Bronchial epithelial cell (primary cell): Measurements from ENCODE around the gene DAP3. TPM values are rescaled to one million over a fixed set of nuclear protein-coding genes. Genes with fewer than 3 reads are reported as not detected.
"Not testable (repeated sequence)": the region's sequence is repeated elsewhere in the genome, so short reads cannot be mapped to it uniquely, and the experiment has no call there.

Source experiments
- DNase-seq: peaks from one replicate; pipeline ENCODE4 v3.0.0-alpha.2; 2010; ENCODE audit warnings: low read depth
- FAIRE-seq: peaks from 2 replicates; lab custom pipeline; 2011; peaks lifted over from hg19 to GRCh38; lab: Jason Lieb, UNC
- H3K27me3 ChIP-seq: 2 replicates; pipeline ENCODE4 v1.5.1; 2011; ENCODE audit warnings: low read length; ENCODE audit not compliant: control insufficient read depth, insufficient read depth
- H3K36me3 ChIP-seq: 2 replicates; pipeline ENCODE4 v1.5.1; 2011; ENCODE audit warnings: low read length; ENCODE audit not compliant: control insufficient read depth, insufficient read depth
- H3K4me3 ChIP-seq: 2 replicates; pipeline ENCODE4 v1.5.1; 2011; ENCODE audit warnings: mild to moderate bottlenecking, low read depth, low read length, control low read depth
- total RNA-seq: library from RNA; depleted of rRNA; stranded (reverse); fragments of >200 nt; gene quantifications from 2 replicates; pipeline ENCODE4 v1.2.1, GENCODE V29; 2014
- TF ChIP-seq, protein P1 (sequence below): IDR thresholded peaks from 2 replicates; pipeline ENCODE4 v1.5.1; 2011; ENCODE audit warnings: mild to moderate bottlenecking, moderate library complexity, low read length, control low read depth, inconsistent platforms; ENCODE audit not compliant: insufficient read depth, severe bottlenecking

DAP3 gene
- total RNA-seq, 1 donor from 2014 or later: 71.1 TPM

DNA sequence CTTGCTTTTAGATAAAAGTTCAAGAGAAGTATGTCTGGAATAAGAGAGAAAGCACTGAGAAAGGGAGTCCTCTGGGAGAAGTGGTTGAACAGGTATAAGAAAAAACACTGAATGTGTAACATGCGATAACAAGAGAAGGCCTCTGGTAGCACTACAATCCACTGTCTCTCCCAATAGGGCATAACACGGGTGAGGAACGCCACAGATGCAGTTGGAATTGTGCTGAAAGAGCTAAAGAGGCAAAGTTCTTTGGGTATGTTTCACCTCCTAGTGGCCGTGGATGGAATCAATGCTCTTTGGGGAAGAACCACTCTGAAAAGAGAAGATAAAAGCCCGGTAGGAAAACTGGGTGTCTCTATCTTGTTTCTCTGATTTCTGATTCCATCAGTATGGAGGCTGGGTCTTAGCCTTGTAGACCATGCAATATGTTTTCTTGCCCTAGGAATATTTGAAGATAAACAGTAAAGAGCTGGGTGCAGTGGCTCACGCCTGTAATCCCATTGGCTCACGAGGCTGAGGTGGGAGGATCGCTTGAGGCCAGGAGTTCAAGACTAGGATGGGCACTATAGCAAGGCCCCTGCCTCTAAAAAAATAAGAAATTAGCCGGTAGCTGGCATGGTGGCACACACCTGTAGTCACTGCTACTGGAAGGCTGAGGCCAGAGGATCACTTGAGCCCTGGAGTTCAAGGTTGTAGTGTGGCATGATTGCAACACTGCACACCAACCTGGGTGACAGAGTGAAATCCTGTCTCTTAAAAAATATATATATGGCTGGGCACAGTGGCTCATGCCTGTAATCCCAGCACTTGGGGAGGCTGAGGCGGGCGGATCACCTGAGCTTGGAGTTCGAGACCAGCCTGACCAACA, 40.4 kb downstream of the DAP3 start:
- TF ChIP-seq, protein P1, sequence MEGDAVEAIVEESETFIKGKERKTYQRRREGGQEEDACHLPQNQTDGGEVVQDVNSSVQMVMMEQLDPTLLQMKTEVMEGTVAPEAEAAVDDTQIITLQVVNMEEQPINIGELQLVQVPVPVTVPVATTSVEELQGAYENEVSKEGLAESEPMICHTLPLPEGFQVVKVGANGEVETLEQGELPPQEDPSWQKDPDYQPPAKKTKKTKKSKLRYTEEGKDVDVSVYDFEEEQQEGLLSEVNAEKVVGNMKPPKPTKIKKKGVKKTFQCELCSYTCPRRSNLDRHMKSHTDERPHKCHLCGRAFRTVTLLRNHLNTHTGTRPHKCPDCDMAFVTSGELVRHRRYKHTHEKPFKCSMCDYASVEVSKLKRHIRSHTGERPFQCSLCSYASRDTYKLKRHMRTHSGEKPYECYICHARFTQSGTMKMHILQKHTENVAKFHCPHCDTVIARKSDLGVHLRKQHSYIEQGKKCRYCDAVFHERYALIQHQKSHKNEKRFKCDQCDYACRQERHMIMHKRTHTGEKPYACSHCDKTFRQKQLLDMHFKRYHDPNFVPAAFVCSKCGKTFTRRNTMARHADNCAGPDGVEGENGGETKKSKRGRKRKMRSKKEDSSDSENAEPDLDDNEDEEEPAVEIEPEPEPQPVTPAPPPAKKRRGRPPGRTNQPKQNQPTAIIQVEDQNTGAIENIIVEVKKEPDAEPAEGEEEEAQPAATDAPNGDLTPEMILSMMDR: peak; percentile 70
- peaks cover 10% of the 10 kb centered on the region for H3K36me3 ChIP-seq
- H3K27me3 ChIP-seq: no peaks in the 10 kb centered on the region
- H3K4me3 ChIP-seq: no peak overlapping the region
- FAIRE-seq (no peak), DNase-seq (peak; percentile 68)

DNA sequence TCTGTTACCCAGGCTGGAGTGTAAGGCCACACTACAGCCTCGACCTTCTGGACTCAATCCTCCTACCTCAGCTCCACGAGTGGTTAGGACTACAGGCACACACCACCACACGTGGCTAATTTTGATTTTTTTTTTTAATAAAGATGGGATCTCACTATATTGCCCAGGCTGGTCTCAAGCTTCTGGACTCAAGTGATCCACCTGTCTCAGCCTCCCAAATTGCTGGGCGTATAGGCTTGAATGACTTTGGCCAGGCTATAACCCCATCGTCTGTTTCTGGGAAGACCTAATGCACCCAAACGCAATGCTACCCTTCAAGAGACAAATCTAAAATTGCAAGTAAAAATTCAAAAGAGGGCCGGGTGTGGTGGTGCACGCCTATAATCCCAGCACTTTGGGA, 52.1 kb downstream of the DAP3 start:
- no peak overlapping the region for H3K4me3 ChIP-seq
- no peaks in the 10 kb centered on the region for H3K27me3 ChIP-seq
- DNase-seq (no peak), FAIRE-seq (no peak)
- peaks cover 6% of the 10 kb centered on the region for H3K36me3 ChIP-seq
- TF ChIP-seq, protein P1: no peak

- Histone ChIP-seq H3K4me3 (no peak overlapping the region), H3K36me3 (peaks cover 6% of the 10 kb centered on the region), H3K27me3 (no peaks in the 10 kb centered on the region)
- DNase-seq: no peak
- TF ChIP-seq, protein P1: no peak
- FAIRE-seq: no peak
Observed at GRCh38 chr1:155741908-155742307, 53.0 kb downstream of the DAP3 start.

DNA sequence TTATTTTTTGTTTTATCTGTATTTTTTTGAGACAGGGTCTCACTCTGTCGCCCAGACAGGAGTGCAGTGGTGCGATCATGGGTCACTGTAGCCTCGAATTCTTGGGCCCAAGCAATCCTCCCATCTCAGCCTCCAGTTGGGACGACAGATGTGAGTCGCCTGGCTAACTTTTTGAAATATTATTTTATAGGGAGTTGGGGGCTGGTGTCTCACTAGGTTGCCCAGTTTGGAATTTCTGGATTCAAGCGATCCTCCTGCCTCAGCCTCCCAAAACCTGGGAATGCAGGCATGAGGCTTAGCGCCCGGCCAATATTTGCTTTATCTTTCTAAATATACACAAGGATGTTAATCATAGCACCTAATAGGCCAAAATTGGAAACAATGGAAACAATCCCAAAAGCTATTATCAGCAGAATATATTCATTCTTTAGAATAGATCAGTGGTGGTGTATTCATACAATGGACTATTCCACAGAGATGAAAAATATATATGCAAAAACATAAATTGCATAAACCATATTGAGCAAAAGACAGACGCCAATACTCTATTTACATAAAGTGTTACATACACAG, 55.9 kb downstream of the DAP3 start:
- no peak for FAIRE-seq
- Histone ChIP-seq H3K27me3 (no peaks in the 10 kb centered on the region), H3K36me3 (peaks cover 3% of the 10 kb centered on the region), H3K4me3 (peak overlapping the region; percentile 77)
- no peak for DNase-seq
- TF ChIP-seq, protein P1: no peak

DNA sequence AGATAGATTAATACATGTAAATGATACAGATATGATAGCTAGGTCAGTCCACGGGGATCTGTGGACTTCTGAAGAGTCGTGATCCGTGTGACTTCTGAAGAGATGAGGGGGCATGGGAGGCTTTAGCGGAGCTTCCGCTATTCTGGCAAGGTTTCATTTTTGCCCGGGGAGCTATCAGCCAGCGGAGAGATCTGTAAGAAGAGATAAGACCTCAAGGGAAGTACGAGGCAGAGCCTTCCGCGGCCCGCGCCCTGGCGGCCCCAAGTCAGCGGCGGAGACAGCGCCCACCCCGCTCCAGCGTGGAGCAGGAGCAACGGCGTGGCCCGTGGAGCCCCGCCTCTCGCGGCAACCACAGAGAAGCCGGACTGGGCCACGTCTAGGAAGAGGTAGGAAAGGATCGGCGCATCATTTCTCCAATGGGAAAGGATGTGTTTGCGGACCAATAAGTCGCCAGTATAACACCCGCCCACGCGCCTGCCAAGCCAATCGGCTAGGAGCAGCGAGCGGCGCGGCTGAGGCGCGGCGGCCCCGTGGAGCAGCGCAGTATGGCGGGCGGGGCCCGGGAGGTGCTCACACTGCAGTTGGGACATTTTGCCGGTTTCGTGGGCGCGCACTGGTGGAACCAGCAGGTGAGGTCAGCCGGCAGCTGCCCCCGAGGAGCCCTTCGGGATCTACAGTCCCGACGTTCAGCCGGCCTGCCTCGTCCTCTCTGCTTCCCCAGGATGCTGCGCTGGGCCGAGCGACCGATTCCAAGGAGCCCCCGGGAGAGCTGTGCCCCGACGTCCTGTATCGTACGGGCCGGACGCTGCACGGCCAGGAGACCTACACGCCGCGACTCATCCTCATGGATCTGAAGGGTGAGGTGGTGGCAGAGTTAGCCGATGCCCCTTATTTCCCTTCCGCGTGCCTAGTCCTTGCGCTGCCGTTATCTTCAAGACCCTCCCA, 56.7 kb downstream of the DAP3 start:
- H3K27me3 ChIP-seq, H3K36me3 ChIP-seq, FAIRE-seq: not testable (repeated sequence)
- peak; percentile 95 for DNase-seq
- H3K4me3 ChIP-seq: peak overlapping the region; percentile 77

GRCh38 chr1:155747586-155747985, 58.7 kb downstream of the DAP3 start:
- H3K27me3 ChIP-seq, H3K4me3 ChIP-seq, DNase-seq, FAIRE-seq, H3K36me3 ChIP-seq: not testable (repeated sequence)

GRCh38 chr1:155748141-155748540, 59.2 kb downstream of the DAP3 start:
- not testable (repeated sequence) for FAIRE-seq, H3K36me3 ChIP-seq, DNase-seq, H3K27me3 ChIP-seq, H3K4me3 ChIP-seq

- H3K4me3 ChIP-seq, H3K27me3 ChIP-seq, FAIRE-seq, DNase-seq: not testable (repeated sequence)
- H3K36me3 ChIP-seq: peaks cover 15% of the 10 kb centered on the region
Observed at GRCh38 chr1:155759017-155759416, 70.1 kb downstream of the DAP3 start.
